HG03378 (cell line): ENCODE data around the gene SMIM28.
"Not testable (repeated sequence)": the region's sequence is repeated elsewhere in the genome, so short reads cannot be mapped to it uniquely, and the experiment has no call there.

Experiments
- ATAC-seq: cut with Tn5 transposase; IDR thresholded peaks from one replicate; pipeline ENCODE4 v1.9.1; 2021; ENCODE audit warnings: mild to moderate bottlenecking, moderate library complexity; ENCODE audit not compliant: unreplicated experiment

SMIM28 gene

GRCh38 chr6:138377844-138378243, at the start of gene SMIM28:
TSS of gene SMIM28 (plus strand) at chr6:138377905. CDS start at chr6:138378073, 168 bp downstream.
- no peak for ATAC-seq

- ATAC-seq: no peak
These were observed 49.5 kb upstream of the SMIM28 start for GRCh38 chr6:138328210-138328609.

- ATAC-seq: no peak
These were observed 46.9 kb upstream of the SMIM28 start for GRCh38 chr6:138330763-138331162.

- no peak for ATAC-seq
These were observed 46.3 kb upstream of the SMIM28 start for GRCh38 chr6:138331444-138331843.

- ATAC-seq: no peak
These were observed 45.7 kb upstream of the SMIM28 start for GRCh38 chr6:138331984-138332383.

- no peak for ATAC-seq
These were observed 43.7 kb upstream of the SMIM28 start for GRCh38 chr6:138334000-138334399.

- no peak for ATAC-seq
These were observed 42.7 kb upstream of the SMIM28 start for GRCh38 chr6:138334963-138335362.

GRCh38 chr6:138336221-138336620, 41.5 kb upstream of the SMIM28 start:
- no peak for ATAC-seq

GRCh38 chr6:138337076-138337475, 40.6 kb upstream of the SMIM28 start:
- ATAC-seq: no peak

- ATAC-seq: no peak
These were observed 38.7 kb upstream of the SMIM28 start for GRCh38 chr6:138339024-138339423.

GRCh38 chr6:138341176-138341575, 36.5 kb upstream of the SMIM28 start:
- no peak for ATAC-seq

GRCh38 chr6:138343112-138343511, 34.6 kb upstream of the SMIM28 start:
- no peak for ATAC-seq

- no peak for ATAC-seq
These were observed 32.0 kb upstream of the SMIM28 start for GRCh38 chr6:138345565-138346285.

- ATAC-seq: no peak
These were observed 31.2 kb upstream of the SMIM28 start for GRCh38 chr6:138346302-138347195.

- no peak for ATAC-seq
These were observed 29.8 kb upstream of the SMIM28 start for GRCh38 chr6:138347864-138348263.

GRCh38 chr6:138349891-138350290, 27.8 kb upstream of the SMIM28 start:
- no peak for ATAC-seq

GRCh38 chr6:138357928-138358327, 19.8 kb upstream of the SMIM28 start:
- ATAC-seq: no peak

GRCh38 chr6:138368684-138369083, 9.0 kb upstream of the SMIM28 start:
- not testable (repeated sequence) for ATAC-seq

- ATAC-seq: no peak
These were observed 6.9 kb upstream of the SMIM28 start for GRCh38 chr6:138370631-138371451.

- ATAC-seq: no peak
These were observed 6.3 kb upstream of the SMIM28 start for GRCh38 chr6:138371452-138371711.

- ATAC-seq: no peak
These were observed 6.0 kb upstream of the SMIM28 start for GRCh38 chr6:138371720-138372119.
